Gastroesophageal sphincter (tissue), 4 donors: ENCODE data around the gene CCNJL. TPM values are rescaled to one million over a fixed set of nuclear protein-coding genes. Genes with fewer than 3 reads are reported as not detected.

Source experiments
- ATAC-seq: fragments of 150-250 bp; one replicate; pipeline ENCODE4 v1.9.1; 2016; ENCODE audit warnings: mild to moderate bottlenecking, moderate library complexity
- H3K27ac ChIP-seq, 4 donors: fragments of 200-600 bp; sonication (generic) in 3 of 4; 1 replicate in 3 of 4; 2 replicates in 1 of 4; pipeline ENCODE4 v1.5.1; 2016 to 2019
- H3K27me3 ChIP-seq: fragments of 200-600 bp; sonication (generic); one replicate; pipeline ENCODE4 v1.5.1; 2019
- H3K36me3 ChIP-seq, 2 donors: fragments of 200-600 bp; sonication (generic); one replicate each; pipeline ENCODE4 v1.5.1; 2019; ENCODE audit warnings: control low read depth in 1 of 2
- H3K4me1 ChIP-seq, 3 donors: fragments of 200-600 bp; sonication (generic); 1 replicate in 2 of 3; 2 replicates in 1 of 3; pipeline ENCODE4 v1.5.1; 2016 to 2019; ENCODE audit warnings: control low read depth in 2 of 3
- H3K4me3 ChIP-seq, 2 donors: fragments of 200-600 bp; sonication (generic); one replicate each; pipeline ENCODE4 v1.5.1; 2019; ENCODE audit warnings: mild to moderate bottlenecking in 1 of 2, moderate library complexity in 1 of 2
- H3K9me3 ChIP-seq, 3 donors: fragments of 200-600 bp; sonication (generic); one replicate each; pipeline ENCODE4 v1.5.1; 2017 to 2019; ENCODE audit warnings: control low read depth in 2 of 3
- EP300 ChIP-seq: sonication (generic); formaldehyde crosslinking; IDR thresholded peaks from one replicate; pipeline ENCODE4 v1.6.1; 2017; ENCODE audit warnings: antibody characterized with exemption, mild to moderate bottlenecking
- POLR2A ChIP-seq, 2 donors: fragments of 450-650 bp; IDR thresholded peaks; one replicate each; pipeline ENCODE4 v1.6.1; 2017; ENCODE audit warnings: antibody characterized with exemption in 2 of 2, mild to moderate bottlenecking in 2 of 2, moderate library complexity in 1 of 2
- POLR2AphosphoS5 ChIP-seq: sonication (generic); formaldehyde crosslinking; IDR thresholded peaks from one replicate; pipeline ENCODE4 v1.6.1; 2017; ENCODE audit warnings: antibody characterized with exemption
- WGBS, 2 donors: methylation state at CpG; one replicate each; pipeline ENCODE4 v1.1.5; 2018; ENCODE audit warnings: low coverage in 1 of 2; 5-methylcytosine and 5-hydroxymethylcytosine counted together
- total RNA-seq, 4 donors: library from RNA; depleted of rRNA; stranded (reverse); fragments of >200 nt; gene quantifications; one replicate each; pipeline ENCODE4 v1.1.0, GENCODE V29; 2016
- TF ChIP-seq, protein P1 (sequence below), 4 experiments: fragments of 200-600 bp in 2 of 4; fragments of 450-650 bp in 2 of 4; sonication (generic) in 1 of 4; IDR thresholded peaks; one replicate each; pipeline ENCODE4 v1.5.1; 2017 to 2019; ENCODE audit warnings: antibody characterized with exemption in 4 of 4, mild to moderate bottlenecking in 2 of 4, moderate library complexity in 2 of 4

CCNJL gene
- total RNA-seq, 4 donors from 2014 or later = 0.35 to 1.9 (median 0.65) TPM

DNA sequence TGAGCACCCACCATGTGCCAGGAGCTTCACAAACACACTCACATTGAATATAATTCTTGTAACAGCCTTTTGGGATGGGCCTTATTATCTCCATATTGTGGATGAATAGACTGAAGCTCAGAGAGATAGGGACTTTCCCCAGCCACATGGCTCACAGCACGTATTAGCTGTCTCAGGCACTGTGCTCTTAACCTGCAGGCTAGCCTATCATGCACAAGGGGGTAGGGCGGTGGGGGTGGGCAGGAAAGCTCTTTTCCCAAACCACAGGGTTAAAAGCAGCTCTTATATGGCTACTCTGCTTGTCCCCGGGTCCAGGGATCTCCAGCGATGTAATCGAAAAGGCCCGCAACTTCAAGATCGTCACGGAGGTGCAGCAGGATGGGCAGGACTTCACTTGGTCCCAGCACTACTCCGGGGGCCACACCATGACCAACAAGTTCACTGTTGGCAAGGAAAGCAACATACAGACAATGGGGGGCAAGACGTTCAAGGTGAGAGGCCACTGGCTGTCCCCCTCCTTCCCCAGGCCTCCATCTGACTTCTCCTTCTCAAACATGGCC is 80.5 kb downstream of the CCNJL start:
- 73 to 81% methylated on average over 2 to 8 of the region's 10 CpGs for WGBS, 2 donors
- no peak for ATAC-seq
- no peaks in the 10 kb centered on the region for H3K9me3 ChIP-seq
- TF ChIP-seq, protein P1, sequence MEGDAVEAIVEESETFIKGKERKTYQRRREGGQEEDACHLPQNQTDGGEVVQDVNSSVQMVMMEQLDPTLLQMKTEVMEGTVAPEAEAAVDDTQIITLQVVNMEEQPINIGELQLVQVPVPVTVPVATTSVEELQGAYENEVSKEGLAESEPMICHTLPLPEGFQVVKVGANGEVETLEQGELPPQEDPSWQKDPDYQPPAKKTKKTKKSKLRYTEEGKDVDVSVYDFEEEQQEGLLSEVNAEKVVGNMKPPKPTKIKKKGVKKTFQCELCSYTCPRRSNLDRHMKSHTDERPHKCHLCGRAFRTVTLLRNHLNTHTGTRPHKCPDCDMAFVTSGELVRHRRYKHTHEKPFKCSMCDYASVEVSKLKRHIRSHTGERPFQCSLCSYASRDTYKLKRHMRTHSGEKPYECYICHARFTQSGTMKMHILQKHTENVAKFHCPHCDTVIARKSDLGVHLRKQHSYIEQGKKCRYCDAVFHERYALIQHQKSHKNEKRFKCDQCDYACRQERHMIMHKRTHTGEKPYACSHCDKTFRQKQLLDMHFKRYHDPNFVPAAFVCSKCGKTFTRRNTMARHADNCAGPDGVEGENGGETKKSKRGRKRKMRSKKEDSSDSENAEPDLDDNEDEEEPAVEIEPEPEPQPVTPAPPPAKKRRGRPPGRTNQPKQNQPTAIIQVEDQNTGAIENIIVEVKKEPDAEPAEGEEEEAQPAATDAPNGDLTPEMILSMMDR (IDR thresholded peaks at IDR 0.05) = no peak
- TF ChIP-seq POLR2A (IDR thresholded peaks at IDR 0.05) (no peak), EP300 (no peak), POLR2AphosphoS5 (no peak)
- H3K27ac ChIP-seq = no peak overlapping the region
- no peaks in the 10 kb centered on the region for H3K27me3 ChIP-seq
- H3K36me3 ChIP-seq = no peaks in the 10 kb centered on the region
- no peaks in the 10 kb centered on the region for H3K4me1 ChIP-seq
- H3K4me3 ChIP-seq = no peak overlapping the region

DNA sequence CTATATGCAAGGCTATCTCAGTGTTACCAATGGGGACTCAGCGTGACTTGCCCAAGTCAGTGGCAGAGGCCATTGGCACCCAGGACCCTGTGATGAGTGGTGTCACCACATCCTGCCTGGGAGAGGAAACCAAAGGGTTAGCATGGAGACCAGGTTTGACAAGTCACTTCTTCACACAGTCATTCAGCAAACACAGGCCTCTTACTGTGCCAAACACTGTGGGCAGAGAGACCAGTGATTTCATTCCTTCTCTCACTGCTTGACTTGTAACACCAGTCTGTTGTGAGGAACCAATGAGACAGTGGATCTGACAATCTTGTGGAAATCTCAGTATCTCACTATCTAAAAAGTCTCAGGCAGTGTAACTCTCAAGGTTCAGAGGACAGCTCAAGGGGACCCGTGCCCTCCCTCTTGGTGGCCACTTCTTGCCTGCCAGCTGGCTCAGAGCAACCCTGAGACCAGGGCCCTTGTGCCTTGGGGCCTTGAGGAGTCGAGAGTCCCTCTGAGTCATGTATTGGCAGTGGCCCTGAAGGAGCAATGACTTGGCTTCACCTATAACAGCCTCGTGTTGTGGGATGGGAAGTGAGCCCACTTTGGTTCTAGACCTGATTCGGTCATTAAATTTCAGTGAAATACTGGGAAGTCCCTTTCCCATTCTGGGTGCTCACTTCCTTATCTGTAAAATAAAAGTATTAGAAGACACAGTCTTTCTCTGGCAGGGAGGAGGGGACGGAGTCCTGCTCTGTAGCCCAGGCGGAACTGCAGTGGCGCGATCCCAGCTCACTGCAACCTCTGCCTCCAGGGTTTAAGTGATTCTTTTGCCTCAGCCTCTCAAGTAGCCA is 81.5 kb downstream of the CCNJL start:
- 72% methylated on average over 2 of the region's 9 CpGs; no CpG with 5 or more reads in 1 of the 2 donors for WGBS, 2 donors
- no peaks in the 10 kb centered on the region for H3K36me3 ChIP-seq
- no peak overlapping the region for H3K27ac ChIP-seq
- no peak overlapping the region for H3K4me3 ChIP-seq
- TF ChIP-seq, protein P1 (IDR thresholded peaks at IDR 0.05) = no peak
- TF ChIP-seq POLR2A (IDR thresholded peaks at IDR 0.05) (no peak), EP300 (no peak), POLR2AphosphoS5 (no peak)
- no peak for ATAC-seq
- no peaks in the 10 kb centered on the region for H3K4me1 ChIP-seq
- H3K9me3 ChIP-seq = no peaks in the 10 kb centered on the region
- H3K27me3 ChIP-seq = no peaks in the 10 kb centered on the region

DNA sequence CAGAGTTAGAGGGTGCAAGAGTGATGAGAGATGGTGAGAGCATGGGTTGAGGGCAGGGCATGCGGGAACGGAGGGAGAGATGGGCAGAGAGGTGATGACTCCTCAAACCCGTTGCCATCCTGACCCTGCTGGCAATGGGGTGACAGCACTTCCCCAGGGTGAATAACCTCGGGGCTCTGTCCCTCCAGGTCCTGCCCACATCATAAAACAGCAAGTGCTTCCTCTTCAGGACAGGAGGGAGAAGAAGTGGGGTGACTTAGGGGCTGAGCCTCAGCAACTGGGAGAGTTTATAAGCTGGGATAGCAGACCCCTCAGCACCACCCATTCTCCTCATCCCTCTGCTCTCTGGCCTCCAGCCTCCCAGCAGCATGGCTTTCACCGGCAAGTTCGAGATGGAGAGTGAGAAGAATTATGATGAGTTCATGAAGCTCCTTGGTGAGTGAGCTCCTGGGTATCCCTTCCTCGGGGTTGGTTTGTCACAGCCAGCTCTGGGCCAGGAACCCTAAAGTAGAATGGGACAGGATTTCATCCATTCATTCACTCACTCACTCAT is 83.1 kb downstream of the CCNJL start, which contains the start of gene FABP6:
TSS of gene FABP6 (plus strand) at position 317 of the 553 bp plus-strand sequence. CDS start at position 369, 52 bp downstream.
- TF ChIP-seq POLR2A (IDR thresholded peaks at IDR 0.05) (no peak), EP300 (no peak), POLR2AphosphoS5 (no peak)
- TF ChIP-seq, protein P1 (IDR thresholded peaks at IDR 0.05) = no peak
- WGBS, 2 donors = 88 to 92% methylated on average over 1 to 2 of the region's 7 CpGs
- no peaks in the 10 kb centered on the region for H3K27me3 ChIP-seq
- no peak for ATAC-seq
- H3K4me1 ChIP-seq = no peaks in the 10 kb centered on the region
- no peaks in the 10 kb centered on the region for H3K9me3 ChIP-seq
- no peak within 1 kb of the TSS for H3K27ac ChIP-seq
- H3K36me3 ChIP-seq = no peaks in the 10 kb centered on the region
- no peak within 1 kb of the TSS for H3K4me3 ChIP-seq

DNA sequence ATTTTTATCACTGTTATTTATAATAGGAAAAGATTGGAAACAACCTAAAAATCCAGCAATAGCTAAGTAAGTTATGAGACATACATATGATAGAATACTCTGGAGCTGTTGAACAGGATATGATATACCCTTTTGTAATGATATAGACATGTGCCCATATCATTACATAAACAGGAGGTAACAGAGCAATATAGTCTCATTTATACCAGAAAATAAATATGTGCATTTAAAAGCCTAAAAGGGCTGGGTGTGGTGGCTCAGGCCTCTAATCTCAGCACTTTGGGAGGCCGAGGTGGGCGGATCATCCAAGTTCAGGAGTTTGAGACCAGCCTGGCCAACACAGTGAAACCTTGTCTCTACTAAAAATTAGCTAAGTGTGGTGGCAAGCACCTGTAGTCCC is 85.4 kb downstream of the CCNJL start:
- Histone ChIP-seq H3K27ac (no peak overlapping the region), H3K27me3 (no peaks in the 10 kb centered on the region), H3K4me3 (no peak overlapping the region), H3K4me1 (no peaks in the 10 kb centered on the region), H3K9me3 (no peaks in the 10 kb centered on the region), H3K36me3 (no peaks in the 10 kb centered on the region)
- TF ChIP-seq POLR2A (IDR thresholded peaks at IDR 0.05) (no peak), EP300 (no peak), POLR2AphosphoS5 (no peak)
- TF ChIP-seq, protein P1 (IDR thresholded peaks at IDR 0.05) = no peak
- ATAC-seq = no peak
- WGBS, 2 donors = 100% methylated on average over 2 of the region's 2 CpGs; no CpG with 5 or more reads in 1 of the 2 donors
